NCI-H2227 treated with DMSO at 0.1 percent for 48 hours (cell line): ENCODE measurements around the gene ZP3.
"Not testable (repeated sequence)": the region's sequence is repeated elsewhere in the genome, so short reads cannot be mapped to it uniquely, and the experiment has no call there.

ENCODE experiments used
- DNase-seq: peaks from one replicate; lab custom pipeline; 2025; lab: John Stamatoyannopoulos, UW

The ZP3 gene

DNA sequence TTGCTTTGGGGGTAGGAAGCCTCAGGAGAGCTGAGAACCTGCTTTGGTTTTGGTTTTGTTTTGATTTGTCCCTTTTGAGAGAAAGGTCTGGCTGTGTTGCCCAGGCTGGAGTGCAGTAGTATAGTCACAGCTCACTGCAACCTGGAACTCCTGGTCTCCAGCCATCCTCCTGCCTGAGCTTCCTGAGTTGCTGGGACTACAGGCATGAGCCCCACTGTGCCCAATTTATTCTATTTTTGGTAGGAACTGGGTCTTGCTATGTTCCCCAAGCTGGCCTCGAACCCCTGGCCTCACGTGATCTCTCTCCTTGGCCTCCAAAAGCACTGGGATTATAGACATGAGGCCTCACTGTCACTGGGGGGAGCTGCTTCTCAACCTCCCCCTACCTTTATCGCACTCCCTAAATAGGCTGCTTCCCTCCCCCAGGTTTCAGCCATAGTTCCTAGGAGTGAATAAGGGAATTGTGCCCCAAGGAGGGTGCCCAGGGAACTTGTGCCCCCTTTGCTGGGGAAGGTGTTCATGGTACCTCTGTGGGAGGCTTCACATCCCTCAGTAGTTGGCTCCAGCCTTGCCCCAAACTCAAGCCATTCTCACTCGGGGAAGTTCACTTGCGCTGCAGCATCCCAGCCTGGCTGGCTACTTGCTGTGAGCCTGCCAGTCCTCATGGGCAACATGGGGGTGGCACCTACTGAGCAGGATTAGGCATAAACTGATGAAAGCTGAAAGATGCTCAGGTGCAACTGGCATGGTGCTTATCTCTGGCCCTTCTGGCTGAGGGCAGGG, 18.1 kb downstream of the ZP3 start:
- not testable (repeated sequence) for DNase-seq

DNA sequence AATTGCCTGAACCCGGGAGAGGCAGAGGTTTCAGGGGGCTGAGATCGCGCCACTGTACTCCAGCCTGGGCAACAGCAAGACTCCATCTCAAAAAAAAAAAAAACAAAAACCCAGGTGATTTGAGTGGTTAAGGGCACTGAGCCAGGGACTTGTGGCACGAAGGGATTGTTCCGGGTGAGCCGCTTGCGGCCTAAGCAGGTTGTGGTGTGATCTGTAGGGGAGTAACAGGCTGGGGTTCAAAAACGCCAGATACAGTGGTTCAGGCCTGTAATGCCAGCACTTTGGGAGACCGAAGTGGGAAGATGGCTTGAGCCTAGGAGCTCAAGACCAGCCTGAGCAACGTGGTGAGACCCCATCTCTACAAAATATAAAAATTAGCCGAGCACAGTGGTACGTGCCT, 19.1 kb downstream of the ZP3 start:
- not testable (repeated sequence) for DNase-seq

DNA sequence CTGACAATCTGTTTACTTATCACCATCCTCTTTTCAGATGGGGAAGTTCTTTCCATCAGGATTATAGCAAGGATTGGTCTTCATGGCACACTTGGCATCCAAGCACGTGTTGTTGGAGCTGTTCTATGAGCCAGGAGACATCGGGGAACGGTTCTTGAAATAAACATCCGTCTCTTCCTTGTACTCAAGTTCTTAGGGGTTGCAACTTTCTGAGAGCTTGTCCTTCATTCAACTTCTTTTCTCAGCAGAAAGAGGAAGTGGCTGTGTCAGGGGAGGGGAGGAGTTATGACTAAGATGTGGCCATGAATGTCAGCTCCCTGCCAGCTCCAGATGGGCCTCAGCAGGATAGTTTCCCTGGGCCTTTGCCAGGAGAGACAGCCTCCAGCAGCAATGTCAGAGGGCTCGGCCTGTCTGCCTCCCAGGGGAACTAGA, 20.8 kb downstream of the ZP3 start:
- not testable (repeated sequence) for DNase-seq

DNA sequence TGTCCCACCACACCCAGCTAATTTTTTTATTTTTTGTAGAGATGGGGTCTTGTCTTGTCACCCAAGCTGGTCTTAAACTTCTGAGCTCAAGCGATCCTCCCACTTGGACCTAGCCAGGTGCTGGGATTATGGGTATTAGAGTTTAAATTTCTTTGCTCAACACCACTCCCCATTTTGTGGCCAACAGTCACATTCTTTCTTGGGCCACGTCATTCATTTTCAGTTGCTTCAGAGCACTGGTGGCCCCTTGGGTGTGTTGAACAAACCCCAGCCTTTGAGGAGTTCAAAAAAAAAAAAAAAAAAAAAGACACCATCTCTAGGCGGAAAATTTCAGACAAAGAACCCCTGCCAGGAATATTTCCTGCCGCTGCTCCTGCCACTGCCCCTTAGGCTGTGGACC, 32.3 kb downstream of the ZP3 start:
- not testable (repeated sequence) for DNase-seq

DNA sequence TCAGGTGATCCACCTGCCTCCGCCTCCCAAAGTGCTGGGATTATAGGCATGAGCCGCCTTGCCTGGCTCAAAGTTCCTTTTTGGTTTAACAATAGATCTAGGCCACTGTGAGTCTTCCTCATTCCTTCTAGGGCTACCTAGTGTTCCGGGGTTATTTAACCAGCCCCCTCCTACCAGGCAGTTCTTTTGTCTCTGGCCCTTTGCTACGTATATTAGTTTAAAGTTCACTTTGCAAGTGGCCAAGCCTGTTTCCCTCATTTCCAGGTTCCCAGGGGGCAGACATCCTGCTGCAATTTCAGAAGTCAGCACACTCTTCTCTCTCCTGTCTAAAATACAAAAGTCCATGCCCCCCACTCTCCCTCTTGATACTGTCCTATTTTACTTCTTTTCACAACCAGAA, 33.8 kb downstream of the ZP3 start:
- not testable (repeated sequence) for DNase-seq

DNA sequence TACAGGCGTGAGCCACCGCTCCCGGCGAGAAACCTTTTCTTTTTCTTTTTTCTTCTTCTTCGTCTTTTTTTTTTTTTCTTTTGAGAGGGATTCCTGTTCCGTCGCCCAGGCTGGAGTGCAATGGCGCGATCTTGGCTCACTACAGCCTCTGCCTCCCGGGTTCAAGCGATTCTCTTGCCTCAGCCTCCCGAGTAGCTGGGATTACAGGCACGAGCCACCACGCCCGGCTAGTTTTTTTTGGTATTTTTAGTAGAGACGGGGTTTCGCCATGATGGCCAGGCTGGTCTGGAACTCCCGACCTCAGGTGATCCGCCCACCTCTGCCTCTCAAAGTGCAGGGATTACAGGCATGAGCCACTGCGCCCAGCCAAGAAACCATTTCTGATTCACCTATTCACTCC, 36.0 kb downstream of the ZP3 start:
- DNase-seq = not testable (repeated sequence)

DNA sequence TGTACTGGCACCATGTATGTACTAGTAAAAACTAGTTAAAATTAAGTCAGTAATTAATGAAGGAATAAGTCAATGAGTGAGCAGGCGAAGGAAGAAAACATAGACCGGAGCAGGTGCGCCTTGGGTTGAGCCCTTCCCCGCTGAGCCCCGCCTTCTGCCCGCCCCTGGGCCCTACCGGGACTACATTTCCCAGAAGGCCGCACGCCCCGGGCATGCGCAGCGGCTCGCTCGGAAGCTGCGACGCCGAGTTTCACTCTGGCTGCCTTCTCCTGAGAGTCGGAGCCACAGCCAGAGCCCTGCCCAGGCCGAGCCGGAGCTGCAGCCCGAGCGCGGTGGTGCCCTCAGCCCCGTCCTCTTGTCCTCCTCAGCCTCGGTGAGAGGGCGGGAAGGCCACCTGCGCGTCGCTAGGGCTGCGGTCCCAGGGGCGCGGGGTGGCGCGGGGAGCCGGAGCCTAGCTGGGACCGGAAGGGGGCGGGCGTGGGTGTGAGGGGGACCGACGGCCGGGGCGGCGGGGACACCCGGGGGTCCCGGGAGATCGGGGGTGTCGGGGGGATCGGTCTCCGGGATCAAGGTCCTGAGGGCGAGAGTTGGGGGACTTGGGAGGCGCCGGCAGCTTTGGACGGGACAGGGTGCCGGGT, 36.8 kb downstream of the ZP3 start, which contains the start of gene DTX2:
TSS of gene DTX2 (plus strand) at position 246 of the 638 bp plus-strand sequence. CDS start 18,801 bp downstream, outside the sequence.
- not testable (repeated sequence) for DNase-seq

DNA sequence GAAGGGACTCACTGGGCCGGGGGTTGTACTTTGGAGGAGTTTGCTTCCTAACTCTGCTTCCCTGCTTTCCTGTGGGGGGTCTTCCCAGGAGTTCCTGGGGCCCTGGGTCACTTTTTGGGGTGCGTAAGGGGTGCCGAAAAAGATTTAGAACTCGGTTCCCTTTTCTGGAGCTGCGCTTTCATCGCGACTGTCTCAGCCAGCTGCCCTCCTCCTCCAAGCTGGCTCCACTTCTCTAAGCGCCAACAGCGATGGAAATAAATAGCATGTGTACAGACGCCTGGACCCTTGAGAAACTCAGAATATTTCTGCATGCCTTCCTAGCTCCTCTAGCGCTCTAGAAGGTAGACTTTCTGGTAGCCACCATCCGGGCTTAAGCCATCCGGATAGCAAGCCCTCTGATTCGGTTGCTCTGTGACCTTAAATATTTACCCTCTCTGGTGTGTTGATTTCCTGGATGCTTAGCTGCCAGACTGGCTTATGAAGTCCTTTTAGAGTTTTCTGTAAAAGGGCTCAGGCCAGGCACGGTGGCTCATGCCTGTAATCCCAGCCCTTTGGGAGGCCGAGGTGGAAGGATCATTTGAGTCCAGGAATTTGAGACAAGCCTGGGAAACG, 37.6 kb downstream of the ZP3 start:
- not testable (repeated sequence) for DNase-seq

DNA sequence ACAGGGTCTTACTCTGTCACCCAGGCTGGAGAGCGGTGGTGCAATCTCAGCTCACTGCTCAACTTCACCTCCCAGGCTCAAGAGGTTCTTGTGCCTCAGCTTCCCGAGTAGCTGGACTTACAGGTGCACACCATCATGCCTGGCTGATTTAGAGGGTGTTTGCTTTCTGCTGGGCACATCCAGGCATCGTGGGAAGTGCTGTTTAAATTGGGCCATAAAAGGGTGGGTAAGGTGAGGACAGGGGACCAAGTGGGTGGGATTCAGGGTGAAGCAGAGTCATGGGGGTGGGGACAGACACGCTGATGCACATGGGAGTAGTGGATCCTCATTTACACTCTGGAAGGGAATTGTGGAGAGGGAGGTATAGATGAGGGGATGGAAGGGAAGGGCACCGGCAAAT, 40.2 kb downstream of the ZP3 start:
- DNase-seq = not testable (repeated sequence)

DNA sequence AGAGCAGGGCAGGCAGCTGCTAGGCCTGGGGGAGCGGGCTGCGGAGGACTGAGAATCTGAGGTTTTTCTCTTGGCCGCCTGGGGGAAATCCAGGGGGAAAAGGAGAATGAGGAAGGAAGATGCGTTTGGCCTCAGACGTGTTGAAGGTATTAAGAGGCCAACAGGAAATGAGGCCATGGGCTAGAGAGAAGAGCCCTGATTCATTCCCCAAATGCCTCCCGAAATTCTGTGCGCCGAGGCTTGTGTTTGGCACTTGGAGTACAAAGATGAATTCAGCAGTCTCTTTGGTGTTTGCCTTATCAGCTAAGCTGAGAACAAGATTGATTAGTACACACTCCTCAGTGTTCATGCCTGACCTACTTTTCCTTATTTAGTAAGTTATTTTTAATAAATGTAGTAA, 41.2 kb downstream of the ZP3 start:
- not testable (repeated sequence) for DNase-seq

DNA sequence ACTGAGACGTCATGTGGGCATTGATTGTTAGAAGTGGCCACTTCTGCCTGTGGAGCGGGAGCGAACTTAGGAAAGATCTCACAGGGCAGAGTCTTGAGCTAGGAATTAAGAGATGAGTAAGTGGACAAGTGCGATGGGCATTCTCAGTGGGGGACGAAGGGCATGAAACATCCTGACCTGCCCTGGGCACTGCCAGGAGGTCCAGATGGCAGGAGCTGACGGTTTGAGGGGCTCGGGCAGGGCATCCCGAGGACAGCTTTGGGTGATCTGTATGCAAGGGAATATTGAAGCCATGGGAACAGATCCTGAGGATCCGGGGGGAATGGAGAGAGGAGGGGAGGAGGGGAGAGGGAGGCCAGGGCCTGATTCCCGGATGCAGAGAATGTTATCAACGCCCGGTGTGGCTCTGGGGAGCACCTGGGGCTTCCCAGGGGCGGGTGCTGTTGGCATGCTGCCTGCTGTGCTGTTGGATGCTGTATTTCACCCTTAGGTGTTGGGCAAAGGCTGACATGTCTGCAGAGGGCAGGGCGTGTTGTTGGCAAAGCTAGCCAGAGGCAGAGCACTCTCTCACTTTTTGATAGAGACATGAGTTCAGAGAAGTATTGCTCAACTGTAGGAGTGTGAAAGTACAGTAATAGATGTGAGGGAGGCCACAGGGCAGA, 43.1 kb downstream of the ZP3 start:
- DNase-seq = not testable (repeated sequence)

DNA sequence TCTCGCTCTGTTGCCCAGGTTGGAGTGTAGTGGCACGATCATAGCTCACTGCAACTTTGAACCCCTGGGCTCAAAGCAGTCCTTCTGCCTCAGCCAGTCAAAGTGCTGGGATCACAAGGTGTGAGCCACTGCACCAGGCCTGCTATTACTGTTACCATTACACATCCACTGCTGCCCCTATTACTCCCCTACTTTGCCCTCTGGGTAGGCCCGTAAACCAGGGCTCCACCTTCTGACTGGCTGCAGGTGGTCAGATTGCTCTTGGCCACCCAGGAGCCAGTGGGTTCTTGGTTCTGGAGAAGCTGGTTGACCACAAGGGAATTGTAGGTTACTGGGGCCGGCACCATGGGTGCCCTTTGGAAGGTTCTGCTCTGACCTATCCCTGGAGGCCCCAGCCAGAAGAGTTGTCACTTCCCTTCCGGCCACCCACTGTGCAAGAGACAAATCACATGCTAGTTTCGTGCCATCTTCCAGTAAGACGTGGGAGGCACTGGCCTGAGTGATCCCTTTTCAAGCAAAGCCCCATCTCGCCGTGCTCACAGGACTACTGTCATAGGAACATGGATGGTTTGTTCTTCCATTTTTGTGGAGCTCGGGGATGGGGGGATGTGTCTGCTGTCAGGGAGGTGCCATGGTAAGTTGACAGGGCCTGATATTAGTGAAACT, 46.9 kb downstream of the ZP3 start:
- not testable (repeated sequence) for DNase-seq

DNA sequence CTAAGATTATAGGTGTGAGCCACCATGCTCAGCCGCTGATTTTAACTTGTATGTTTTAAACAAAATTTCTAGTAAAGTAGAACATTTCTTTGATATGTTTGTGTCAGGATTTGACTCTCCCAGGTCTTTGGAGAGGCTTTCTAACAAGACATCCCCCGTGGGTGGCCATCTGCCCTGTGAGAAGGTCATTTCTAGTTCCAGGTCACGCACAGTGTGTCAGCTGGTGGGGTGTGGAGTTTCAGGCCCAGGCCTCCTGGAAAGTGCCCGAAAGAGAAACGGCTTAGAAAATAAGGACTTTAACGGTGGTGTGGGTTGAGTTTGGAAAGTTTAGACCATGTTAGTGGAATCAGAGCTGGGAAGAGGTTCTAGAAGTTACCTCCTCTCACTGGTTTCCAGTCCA, 48.3 kb downstream of the ZP3 start:
- DNase-seq = not testable (repeated sequence)

DNA sequence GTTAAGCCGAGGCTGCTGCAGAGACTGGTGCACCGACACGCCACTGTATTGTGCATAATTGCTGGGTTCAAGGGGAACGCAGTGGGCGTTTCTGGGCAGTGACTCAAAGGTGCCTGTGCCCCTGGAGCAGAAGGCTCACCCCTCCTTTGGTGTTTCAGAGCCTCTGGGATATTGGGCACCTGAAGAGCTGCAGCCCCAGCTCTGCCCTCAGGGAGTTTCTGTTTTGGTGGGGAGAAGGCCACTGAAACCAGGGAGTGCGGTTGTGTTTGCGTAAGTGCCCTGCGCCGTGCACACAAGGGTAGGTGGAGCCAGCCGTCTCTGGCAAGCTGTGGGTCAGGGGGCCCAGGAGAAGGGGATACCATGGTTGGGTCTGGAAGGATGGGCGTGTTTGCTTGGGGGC, 51.5 kb downstream of the ZP3 start:
- not testable (repeated sequence) for DNase-seq

DNA sequence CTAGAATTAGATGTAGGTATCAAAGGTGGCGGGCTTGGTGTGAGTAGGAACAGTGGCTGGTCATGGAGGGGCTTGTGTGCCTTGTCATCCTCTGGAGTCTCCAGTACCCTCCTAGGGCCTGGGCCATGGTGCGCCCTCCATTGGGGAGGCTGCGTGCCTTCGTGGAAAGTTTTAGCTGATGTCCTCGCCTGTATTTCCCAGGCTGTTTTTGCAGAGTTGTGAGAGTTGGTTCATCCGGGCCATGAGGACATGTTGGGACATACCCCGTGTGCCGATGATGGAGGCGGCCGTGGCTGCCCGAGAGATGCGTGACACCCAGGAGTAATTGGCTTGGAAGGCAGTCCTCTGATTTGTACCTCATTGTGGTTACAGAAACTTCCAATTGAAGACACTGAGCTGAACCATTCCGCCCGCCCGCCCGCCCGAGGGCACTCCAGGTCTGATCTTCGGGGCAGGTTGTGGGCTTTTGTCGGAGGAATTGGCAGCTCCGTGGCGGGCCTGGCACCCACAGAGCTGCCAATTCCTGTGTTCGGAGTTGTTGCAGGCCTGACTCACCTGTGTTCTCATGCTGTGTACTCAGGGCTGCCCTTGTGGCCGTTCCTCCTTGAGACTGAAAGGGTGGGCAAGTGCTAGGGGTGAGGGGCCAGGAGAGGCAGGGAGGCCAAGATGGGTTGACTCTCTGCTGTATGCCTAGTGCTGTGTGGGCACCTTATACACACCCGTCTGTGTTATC, 52.2 kb downstream of the ZP3 start:
- DNase-seq = not testable (repeated sequence)

DNA sequence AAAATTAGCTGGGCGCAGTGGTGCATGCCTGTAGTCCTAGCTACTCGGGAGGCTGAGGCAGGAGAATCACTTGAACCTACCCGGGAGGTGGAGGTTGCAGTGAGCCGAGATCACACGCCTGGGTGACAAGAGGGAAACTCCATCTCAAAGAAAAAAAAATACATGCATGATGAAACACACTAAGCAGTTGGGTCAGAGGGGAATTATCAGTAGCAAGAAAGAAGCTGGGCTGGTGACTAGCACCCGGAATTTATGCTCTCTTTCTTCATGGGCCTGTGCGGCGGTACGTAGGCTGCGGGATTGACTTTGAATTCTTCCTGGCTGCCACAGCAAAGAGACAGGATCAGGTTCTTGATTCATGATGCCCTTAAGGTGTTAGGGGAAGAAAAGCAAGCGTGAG, 54.9 kb downstream of the ZP3 start:
- not testable (repeated sequence) for DNase-seq

DNA sequence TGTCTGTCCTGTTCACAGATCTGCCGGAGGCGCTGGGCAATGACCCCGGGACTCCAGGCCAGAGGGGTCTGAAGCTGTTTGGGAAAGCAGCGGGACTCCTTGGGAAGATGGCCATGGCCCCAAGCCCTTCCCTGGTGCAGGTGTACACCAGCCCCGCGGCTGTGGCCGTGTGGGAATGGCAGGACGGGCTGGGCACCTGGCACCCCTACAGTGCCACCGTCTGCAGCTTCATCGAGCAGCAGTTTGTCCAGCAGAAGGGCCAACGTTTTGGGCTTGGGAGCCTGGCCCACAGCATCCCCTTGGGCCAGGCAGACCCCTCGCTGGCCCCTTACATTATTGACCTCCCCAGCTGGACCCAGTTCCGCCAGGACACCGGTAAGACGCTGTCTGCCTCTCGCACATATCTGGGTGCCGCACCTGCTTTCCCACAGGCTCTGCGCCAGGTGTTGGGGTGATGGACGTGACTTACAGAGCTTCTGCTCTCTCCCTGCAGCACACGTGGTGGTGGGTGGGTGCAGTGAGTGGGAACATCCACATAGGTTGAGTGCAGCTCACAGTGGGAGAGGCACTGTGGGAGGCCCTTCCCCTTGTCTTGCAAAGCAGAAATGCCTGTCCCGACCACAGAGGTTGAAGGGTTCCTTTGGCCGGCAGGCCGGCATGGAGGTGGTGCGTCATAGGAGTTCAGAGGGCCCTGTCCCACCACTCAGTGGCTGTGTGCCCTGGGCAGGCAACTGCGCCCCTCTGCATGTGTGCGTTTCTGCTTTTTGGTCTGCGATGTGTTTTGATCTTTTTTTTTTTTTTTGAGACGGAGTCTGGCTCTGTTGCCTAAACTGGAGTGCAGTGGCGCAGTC, 55.9 kb downstream of the ZP3 start:
- DNase-seq = not testable (repeated sequence)

DNA sequence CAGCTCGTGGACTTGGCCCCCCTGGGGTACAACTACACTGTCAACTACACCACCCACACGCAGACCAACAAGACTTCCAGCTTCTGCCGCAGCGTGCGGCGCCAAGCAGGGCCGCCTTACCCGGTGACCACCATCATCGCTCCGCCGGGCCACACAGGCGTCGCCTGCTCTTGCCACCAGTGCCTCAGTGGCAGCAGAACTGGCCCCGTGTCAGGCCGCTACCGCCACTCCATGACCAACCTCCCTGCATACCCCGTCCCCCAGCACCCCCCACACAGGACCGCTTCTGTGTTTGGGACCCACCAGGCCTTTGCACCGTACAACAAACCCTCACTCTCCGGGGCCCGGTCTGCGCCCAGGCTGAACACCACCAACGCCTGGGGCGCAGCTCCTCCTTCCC, 57.9 kb downstream of the ZP3 start:
- not testable (repeated sequence) for DNase-seq

DNA sequence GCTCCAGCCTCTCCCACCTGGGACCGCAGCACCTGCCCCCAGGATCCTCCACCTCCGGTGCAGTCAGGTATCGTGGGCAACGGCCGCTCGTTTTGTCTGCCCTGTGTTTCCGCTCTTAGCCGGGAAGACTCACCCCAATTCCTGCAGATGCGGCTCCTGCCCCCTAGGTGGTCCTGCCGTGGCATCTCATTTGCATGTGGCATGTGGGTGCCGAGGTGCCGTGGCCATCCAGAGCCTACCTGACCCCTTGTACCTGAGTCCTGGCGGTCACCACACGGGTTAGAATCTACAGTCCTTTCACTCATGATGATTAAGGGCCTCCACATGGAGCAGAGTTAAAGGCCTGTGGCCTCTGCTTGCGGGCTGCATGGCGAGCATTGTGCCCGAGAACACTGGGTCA, 58.3 kb downstream of the ZP3 start:
- not testable (repeated sequence) for DNase-seq

DNA sequence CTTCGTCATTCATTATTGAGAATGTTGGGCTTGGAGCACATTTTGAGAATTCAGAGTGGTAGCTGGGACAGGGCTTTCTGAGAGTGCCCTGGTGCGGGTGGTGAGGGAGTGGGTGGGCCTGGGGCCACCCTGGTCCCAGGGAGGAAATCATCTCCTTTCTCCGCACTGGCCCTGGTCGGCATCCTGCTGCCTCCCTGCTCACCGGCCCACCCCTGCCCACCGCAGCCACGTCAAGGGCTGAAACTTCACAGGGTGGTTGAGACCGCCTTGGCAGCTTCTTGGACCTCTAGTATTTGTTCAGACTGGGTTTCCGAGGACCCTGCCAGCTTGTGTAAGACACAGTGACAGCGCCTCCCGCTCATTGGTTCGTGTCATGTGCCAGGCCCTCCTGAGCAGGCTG, 59.7 kb downstream of the ZP3 start:
- not testable (repeated sequence) for DNase-seq
